GM18951 (cell line): ENCODE results near the gene STX11.

Experiments used
- POLR2A ChIP-seq: IDR thresholded peaks from 4 replicates; pipeline ENCODE4 v1.6.1; 2011; ENCODE audit warnings: mild to moderate bottlenecking; ENCODE audit not compliant: insufficient read length, insufficient read depth; ENCODE audit errors: extremely low read depth
- in situ Hi-C: fragments of 300-500 bp; cut with MboI; formaldehyde crosslinking; loops from one replicate; pipeline ENCODE4 v1.12.0; 2022; ENCODE audit warnings: low sequenced_read_pairs, mixed read lengths, inconsistent platforms; ENCODE audit not compliant: unreplicated experiment

Gene STX11

DNA sequence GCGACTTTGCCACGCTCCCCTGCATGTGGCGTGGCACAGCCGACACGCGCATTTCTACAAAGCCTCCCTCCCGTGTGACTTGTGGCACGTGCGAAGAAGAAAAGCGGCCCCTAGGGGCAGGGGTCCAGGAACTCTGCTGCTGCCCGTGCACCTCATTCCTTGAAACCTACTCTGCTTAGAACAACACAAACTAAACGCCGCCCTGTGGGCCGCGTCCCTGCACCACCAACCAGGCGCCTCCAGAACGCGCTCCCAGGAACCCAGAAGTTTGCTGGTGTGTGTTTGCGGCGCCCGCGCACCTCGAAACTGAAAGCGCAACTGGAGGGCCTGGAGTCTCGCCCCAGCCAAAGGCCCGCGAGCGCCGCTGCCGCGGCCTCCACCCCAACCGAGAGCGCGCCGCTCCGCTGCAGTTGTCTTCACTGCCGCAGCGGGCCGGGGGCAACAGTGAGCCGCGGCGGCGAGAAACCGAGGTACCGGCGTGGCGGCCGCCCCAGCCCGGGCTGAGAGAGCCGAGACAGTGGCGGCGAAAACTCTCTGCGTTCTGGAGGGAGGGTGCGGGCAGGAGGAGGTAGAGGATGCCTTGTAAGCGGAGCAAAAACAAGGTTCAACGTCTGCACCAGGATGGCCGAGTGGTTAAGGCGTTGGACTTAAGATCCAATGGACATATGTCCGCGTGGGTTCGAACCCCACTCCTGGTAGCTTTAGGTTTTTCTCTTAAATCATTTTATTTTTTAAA is 65.8 kb downstream of the STX11 start:
- TF ChIP-seq POLR2A, result peak; percentile 68
- in situ Hi-C loops, result loop anchor here (5.0 kb wide), 1 partner anchor 109 kb away; no protein-coding TSS in a partner anchor

DNA sequence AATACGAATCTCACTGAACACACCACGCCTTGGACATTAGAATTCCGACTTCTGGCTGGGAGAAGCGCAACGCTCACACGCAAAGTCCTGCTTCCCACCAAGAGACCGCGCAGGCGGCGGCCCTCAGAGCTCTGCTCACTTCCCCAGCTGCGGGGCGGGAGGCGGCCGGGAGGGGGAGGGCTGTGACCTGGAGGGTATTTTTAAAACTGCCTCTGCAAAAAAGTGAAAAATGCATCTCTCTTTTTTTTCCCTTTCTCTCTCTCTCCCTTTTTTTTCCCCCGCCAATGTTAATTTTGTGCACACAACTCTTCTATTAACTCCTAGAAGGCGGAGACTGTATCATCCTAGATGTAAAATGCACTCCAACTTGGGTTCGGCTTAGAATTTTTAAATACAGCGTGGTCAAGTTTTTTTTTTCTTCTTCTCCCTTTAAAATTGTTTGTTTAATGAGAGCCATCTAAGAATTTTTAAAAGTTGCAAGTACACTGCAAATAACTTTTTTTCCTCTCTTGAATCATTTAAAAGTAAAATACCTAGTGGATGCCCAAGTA is 66.4 kb downstream of the STX11 start:
- no peak for TF ChIP-seq POLR2A
- in situ Hi-C loops, result loop anchor here (5.0 kb wide), 1 partner anchor 109 kb away; no protein-coding TSS in a partner anchor

DNA sequence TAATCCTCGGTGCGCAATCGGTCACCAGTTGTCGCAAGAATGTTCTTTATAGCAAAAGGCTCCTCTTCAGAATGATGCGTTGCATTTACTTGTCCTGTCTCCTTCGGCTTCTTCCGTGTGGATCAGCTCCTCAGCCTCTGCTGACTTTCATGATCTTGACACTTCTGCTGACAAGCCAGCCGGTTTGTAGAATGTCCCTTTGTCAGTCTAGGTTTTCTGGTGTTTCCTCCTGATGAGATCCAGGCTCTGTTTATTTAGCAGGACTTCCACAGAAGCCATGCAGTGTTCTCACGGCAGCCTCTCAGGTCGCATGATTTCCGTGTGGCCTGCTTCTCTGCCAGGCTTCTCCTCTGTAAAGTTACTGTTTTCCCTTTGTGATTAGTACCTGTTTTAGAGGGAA is 66.9 kb downstream of the STX11 start:
- TF ChIP-seq POLR2A, result no peak
- in situ Hi-C loops, result loop anchor here (5.0 kb wide), 1 partner anchor 110 kb away; no protein-coding TSS in a partner anchor

DNA sequence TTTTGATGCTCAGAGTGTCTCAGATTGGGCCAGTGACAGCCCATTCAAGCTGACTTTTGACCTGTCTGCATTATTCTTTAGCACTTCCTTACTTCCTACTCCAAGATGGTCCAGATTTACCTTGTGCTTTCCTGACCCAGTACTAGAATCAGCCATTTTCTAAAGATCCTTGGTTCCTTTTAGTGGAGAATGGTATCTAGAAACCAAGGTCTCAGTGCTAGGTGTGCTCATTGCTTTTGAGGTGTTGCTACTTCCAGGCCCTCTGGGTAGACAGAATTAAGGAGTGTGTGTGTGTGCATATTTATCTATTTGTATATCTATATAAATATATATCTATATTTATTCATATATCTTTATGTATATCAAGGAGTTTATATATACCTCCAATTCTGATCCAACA is 67.5 kb downstream of the STX11 start:
- in situ Hi-C loops, result loop anchor here (5.0 kb wide), 1 partner anchor 110 kb away; no protein-coding TSS in a partner anchor
- no peak for TF ChIP-seq POLR2A

DNA sequence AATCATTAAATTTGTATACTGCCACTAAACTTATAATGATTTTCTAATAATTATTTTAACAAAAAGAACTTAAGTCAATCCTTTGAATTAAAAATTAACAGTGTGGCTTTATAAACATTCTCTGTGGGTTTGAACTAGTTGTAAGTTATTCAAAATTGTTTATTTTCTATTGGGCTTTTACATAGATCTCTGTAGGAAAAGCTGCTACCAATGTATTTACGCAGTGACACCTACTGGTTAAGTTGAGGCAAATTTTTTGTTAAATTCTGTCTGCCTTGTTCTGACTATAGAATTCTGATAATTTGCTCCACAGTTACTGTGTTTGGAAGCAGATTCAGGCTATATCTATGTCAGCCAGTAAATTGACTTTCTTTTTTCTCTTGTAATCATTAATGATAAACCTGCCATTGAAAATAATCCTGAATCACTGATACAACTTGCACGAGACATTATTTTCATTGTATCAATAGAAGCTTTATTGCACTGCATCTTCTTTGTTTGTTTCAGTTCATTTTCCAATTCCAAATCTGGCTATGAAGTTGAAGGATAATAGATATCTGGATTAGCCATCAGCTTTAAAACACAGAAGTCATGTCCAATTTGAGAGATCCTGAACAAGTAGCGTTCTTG is 68.9 kb downstream of the STX11 start:
- in situ Hi-C loops, result loop anchor here (5.0 kb wide), 1 partner anchor 112 kb away; no protein-coding TSS in a partner anchor
- no peak for TF ChIP-seq POLR2A

DNA sequence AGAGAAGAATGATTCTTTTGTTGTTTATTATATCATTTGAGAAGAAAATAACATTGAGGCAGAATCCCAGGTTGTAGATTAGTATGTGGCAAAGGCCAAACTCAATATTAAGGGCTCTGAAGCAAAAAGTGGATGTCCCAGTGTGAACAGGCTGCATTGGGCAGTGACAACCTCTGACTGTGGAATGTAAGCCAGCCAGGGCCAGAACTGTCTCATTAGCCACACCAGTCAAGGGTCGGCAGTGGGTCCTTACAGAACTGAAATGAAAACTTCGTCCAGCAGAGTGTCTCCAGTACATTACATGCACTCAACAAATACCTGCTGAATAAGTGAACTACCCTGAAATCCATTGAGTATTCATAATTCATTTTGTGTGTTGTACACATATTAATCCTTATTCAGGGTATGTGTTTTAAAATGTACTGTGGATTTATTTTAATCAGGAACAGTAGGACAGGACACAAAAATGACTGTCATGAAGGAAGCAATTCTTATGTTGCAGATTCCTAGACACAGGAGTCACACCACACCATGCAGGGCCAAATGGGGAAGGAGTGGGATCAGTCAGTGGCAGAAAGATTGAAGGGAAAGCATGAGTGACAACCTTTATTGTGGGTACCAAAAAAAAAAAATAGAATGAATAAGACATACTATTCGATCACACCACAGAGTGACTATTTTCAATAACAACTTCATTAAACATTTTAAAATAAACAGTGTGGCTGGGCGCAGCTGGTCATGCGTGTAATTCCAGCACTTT is 69.9 kb downstream of the STX11 start:
- in situ Hi-C loops, result no loop called here
- no peak for TF ChIP-seq POLR2A

DNA sequence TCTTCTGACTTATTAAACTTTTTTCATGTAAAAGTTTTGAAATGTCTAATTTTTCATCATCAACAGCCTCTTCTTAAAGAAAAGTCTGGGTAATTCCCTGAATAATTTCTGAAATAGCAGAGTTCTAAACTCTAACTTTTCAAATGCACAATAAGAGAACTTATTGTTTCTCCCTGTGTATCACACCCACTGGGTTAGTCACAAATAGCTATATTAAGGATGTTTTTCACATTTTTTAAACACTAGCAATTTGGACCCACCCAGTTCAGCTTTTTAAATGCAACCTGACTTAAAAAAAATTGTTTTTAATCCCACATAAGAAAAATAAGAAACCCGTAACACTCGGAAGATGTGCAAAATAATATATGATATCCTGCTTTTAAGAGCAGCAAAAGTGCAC is 73.4 kb downstream of the STX11 start:
- TF ChIP-seq POLR2A, result no peak
- in situ Hi-C loops, result no loop called here

DNA sequence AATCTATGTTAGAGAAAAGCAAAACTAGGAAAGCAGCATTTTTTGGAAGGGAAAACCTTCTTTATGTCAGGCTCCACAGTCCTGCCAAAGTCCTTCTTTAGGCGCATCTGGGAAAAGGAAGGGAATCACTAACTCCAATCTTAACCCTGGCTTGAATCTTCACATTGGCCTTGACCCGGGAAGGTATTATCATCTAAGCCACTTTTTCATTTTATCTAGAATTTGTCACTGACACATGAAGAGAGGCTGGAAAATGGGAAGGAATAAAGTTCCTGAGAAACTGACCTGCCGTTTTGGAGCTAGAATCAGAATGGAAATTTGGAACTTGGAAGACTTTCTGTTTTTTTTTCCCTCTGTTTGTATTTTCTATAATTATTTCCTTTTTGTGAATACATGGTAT is 81.4 kb downstream of the STX11 start:
- no peak for TF ChIP-seq POLR2A
- in situ Hi-C loops, result no loop called here

DNA sequence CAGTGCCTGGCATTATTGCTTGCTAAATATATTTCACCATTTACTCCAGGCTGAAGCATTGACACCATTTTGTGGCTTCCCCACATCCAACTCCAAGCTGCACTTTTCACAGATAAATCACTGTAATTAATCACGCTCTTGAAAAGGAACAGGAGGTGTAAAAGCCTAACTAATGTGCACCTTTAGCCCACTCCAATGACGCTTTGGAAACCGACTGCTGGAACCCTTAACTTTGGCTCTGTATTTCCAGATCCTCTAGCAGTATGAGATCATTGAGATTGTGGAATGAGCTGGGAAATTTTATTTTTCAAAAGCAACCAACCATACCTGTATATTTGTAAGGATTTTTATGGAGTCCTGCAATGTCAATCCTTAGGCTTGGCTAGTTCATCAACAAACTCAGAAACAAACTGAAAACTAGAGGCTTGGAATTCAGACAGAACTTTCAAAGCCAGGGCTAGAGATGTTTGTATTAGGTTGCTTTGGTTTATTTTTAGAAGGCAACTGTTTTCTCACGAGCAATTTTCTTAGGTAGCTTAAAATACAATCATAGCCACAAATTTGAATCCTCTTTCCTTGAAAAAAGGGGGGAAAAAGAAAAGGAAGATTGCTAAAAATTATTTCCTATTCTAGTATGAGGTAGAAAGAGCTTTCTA is 82.0 kb downstream of the STX11 start:
- in situ Hi-C loops, result no loop called here

DNA sequence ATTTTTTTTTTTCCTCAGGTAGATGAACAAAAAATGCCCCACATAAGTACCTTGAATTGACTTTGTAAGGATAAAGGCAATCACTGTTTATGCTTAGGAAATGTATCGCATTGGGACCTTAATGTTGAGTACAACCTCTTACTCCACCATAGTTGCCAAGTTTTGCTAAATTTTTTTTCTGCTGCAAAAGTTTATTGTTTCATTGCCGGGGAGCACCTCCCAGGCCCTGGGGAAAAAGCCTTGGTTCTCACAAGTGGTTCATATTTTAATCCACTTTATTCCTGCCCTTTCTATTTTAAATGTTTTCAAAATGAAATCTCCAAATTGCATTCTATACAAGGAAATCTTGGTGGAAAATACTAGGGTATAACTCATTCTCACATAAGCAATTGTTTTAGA is 82.5 kb downstream of the STX11 start:
- in situ Hi-C loops, result no loop called here
- TF ChIP-seq POLR2A, result no peak

More for the DNA sequence above, 82.0 kb downstream of the STX11 start:
- TF ChIP-seq POLR2A, result no peak

DNA sequence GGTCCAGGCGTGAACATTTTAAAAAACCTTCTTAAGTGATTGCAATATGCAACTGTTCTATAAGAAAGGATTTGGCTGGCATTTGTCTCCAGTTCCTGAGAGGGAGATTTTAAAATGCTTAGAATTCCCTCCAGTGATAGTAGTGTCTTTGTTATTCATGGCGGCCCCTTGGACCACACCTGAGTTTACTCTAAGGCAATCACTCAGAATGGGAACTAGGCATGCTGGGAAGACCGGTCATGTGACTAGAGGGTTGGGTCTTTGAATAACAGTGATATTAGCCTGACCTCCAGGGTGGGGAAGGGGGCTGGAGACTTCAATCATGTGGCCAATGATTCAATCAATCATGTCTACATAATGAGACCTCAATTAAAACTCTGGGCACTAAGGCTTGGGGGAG is 84.1 kb downstream of the STX11 start:
- in situ Hi-C loops, result no loop called here
- no peak for TF ChIP-seq POLR2A

DNA sequence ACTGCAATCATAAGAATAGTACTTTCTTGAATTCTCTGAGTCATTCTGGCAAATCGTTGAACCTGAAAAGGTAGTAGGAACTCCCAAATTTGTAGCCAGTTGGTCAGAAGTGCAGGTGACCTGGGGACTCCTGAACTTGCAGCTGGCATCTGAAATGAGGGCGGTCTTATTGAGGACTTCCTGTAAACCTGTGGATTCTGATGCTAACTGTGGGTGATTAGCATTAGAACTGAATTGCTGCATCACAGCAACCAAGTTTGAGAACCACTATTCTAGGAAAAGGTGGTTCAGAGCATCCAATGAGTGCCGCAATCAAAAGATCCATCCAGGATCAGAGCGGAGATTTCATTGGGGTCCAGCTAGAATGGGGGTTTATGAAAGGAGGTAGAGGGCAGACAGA is 84.6 kb downstream of the STX11 start:
- TF ChIP-seq POLR2A, result no peak
- in situ Hi-C loops, result no loop called here
